Gastrocnemius medialis (tissue), 4 donors: ENCODE measurements around the gene DGCR8.

Source experiments
- POLR2A ChIP-seq, 2 donors: fragments of 450-650 bp; IDR thresholded peaks; one replicate each; pipeline ENCODE4 v1.6.1; 2017; ENCODE audit warnings: antibody characterized with exemption in 2 of 2, mild to moderate bottlenecking in 2 of 2, moderate library complexity in 2 of 2
- TF ChIP-seq, protein P1 (sequence below), 5 experiments: fragments of 450-650 bp in 3 of 5; fragments of 200-600 bp in 2 of 5; sonication (generic) in 2 of 5; IDR thresholded peaks in 4 of 5; conservative IDR thresholded peaks in 1 of 5; 1 replicate in 4 of 5; 2 replicates in 1 of 5; pipeline ENCODE4 v1.5.1; 2016 to 2019; ENCODE audit warnings: antibody characterized with exemption in 5 of 5, mild to moderate bottlenecking in 3 of 5, moderate library complexity in 3 of 5

DNA sequence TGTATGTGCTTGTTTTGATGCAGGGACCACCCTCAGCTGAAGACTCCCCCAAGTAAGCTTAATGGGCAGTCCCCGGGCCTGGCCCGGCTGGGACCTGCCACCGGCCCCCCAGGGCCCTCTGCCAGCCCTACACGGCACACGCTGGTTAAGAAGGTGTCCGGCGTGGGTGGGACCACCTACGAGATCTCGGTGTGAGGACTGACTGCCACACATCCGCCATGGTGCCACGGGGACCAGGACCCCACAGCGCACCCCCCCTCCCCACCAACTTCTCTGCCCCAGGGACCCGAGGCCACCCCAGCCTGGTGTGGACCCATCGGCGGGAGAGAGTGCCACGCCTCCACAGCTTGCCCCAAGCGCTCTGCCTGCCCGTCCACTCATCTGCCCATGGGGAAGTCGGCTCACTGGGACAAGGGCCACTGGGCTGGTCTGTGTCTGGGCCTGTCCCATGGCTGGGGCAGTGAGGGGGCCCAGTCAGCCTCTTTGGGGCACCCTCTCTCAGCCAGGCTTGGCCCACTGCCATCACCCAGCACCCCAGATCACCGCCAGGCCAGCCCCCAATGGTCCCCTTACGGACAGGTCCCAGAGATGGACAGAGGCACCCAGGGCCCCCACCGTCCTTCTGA, 65.3 kb downstream of the DGCR8 start:
- TF ChIP-seq, protein P1, sequence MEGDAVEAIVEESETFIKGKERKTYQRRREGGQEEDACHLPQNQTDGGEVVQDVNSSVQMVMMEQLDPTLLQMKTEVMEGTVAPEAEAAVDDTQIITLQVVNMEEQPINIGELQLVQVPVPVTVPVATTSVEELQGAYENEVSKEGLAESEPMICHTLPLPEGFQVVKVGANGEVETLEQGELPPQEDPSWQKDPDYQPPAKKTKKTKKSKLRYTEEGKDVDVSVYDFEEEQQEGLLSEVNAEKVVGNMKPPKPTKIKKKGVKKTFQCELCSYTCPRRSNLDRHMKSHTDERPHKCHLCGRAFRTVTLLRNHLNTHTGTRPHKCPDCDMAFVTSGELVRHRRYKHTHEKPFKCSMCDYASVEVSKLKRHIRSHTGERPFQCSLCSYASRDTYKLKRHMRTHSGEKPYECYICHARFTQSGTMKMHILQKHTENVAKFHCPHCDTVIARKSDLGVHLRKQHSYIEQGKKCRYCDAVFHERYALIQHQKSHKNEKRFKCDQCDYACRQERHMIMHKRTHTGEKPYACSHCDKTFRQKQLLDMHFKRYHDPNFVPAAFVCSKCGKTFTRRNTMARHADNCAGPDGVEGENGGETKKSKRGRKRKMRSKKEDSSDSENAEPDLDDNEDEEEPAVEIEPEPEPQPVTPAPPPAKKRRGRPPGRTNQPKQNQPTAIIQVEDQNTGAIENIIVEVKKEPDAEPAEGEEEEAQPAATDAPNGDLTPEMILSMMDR (IDR thresholded peaks at IDR 0.05 in 4 of 5, conservative IDR thresholded peaks at IDR 0.05 in 1 of 5), result no peak
- no peak for TF ChIP-seq POLR2A (IDR thresholded peaks at IDR 0.05)
